ENCODE measurements around the gene FLCN.

FLCN gene

GRCh38 chr17:17166446-17166845 is 70.5 kb downstream of the FLCN start:
- no peak overlapping the region for H3K9ac ChIP-seq (ENCODE audit: low read length)
- no peak overlapping the region for H3K27ac ChIP-seq (ENCODE audit: low read depth, low read length)
- H3K79me2 ChIP-seq (ENCODE audit: insufficient read depth, low read length): no peaks in the 10 kb centered on the region
- H2AFZ ChIP-seq (ENCODE audit: low read depth, low read length, severe bottlenecking): no peak overlapping the region
- H3F3A ChIP-seq (ENCODE audit: insufficient read depth): no peaks in the 10 kb centered on the region
- H3K4me3 ChIP-seq (ENCODE audit: insufficient read depth, low read length, poor library complexity, severe bottlenecking): no peak overlapping the region
- no peaks in the 10 kb centered on the region for H3K9me2 ChIP-seq (replicated peaks; ENCODE audit: insufficient read depth, low read length)
- H3K36me3 ChIP-seq (ENCODE audit: low read length): no peaks in the 10 kb centered on the region
- no peaks in the 10 kb centered on the region for H3K9me3 ChIP-seq (ENCODE audit: insufficient read depth, low read length)
- no peak for TF ChIP-seq CTCF (IDR thresholded peaks at IDR 0.05; ENCODE audit: insufficient read depth, low read length, poor library complexity, severe bottlenecking)
- TF ChIP-seq EZH2phosphoT487 (conservative IDR thresholded peaks at IDR 0.05; ENCODE audit: low read length): no peak
- H4K20me1 ChIP-seq (ENCODE audit: low read depth, low read length): no peaks in the 10 kb centered on the region
- H3K27me3 ChIP-seq (ENCODE audit: low read length): no peaks in the 10 kb centered on the region
- H3K4me2 ChIP-seq (ENCODE audit: low read depth, low read length, poor library complexity, severe bottlenecking): no peak overlapping the region

- Histone ChIP-seq H3K79me2 (ENCODE audit: insufficient read depth, low read length) (no peaks in the 10 kb centered on the region), H3K4me2 (ENCODE audit: low read depth, low read length, poor library complexity, severe bottlenecking) (no peak overlapping the region), H3K27me3 (ENCODE audit: low read length) (no peaks in the 10 kb centered on the region), H3K4me3 (ENCODE audit: insufficient read depth, low read length, poor library complexity, severe bottlenecking) (no peak overlapping the region), H3K9me3 (ENCODE audit: insufficient read depth, low read length) (no peaks in the 10 kb centered on the region), H3F3A (ENCODE audit: insufficient read depth) (no peaks in the 10 kb centered on the region), H3K36me3 (ENCODE audit: low read length) (no peaks in the 10 kb centered on the region), H3K27ac (ENCODE audit: low read depth, low read length) (no peak overlapping the region), H2AFZ (ENCODE audit: low read depth, low read length, severe bottlenecking) (no peak overlapping the region), H3K9ac (ENCODE audit: low read length) (no peak overlapping the region), H4K20me1 (ENCODE audit: low read depth, low read length) (no peaks in the 10 kb centered on the region), H3K9me2 (replicated peaks; ENCODE audit: insufficient read depth, low read length) (no peaks in the 10 kb centered on the region)
- no peak for TF ChIP-seq CTCF (IDR thresholded peaks at IDR 0.05; ENCODE audit: insufficient read depth, low read length, poor library complexity, severe bottlenecking)
- no peak for TF ChIP-seq EZH2phosphoT487 (conservative IDR thresholded peaks at IDR 0.05; ENCODE audit: low read length)
Measured at GRCh38 chr17:17165666-17166308, 71.2 kb downstream of the FLCN start.

- Histone ChIP-seq H3K4me3 (ENCODE audit: insufficient read depth, low read length, poor library complexity, severe bottlenecking) (no peak overlapping the region), H3K4me2 (ENCODE audit: low read depth, low read length, poor library complexity, severe bottlenecking) (no peak overlapping the region), H3K27me3 (ENCODE audit: low read length) (no peaks in the 10 kb centered on the region), H2AFZ (ENCODE audit: low read depth, low read length, severe bottlenecking) (no peak overlapping the region), H3K9ac (ENCODE audit: low read length) (no peak overlapping the region), H3K9me3 (ENCODE audit: insufficient read depth, low read length) (no peaks in the 10 kb centered on the region), H4K20me1 (ENCODE audit: low read depth, low read length) (no peaks in the 10 kb centered on the region), H3K79me2 (ENCODE audit: insufficient read depth, low read length) (no peaks in the 10 kb centered on the region), H3K27ac (ENCODE audit: low read depth, low read length) (no peak overlapping the region), H3F3A (ENCODE audit: insufficient read depth) (no peaks in the 10 kb centered on the region), H3K9me2 (replicated peaks; ENCODE audit: insufficient read depth, low read length) (no peaks in the 10 kb centered on the region), H3K36me3 (ENCODE audit: low read length) (no peaks in the 10 kb centered on the region)
- no peak for TF ChIP-seq CTCF (IDR thresholded peaks at IDR 0.05; ENCODE audit: insufficient read depth, low read length, poor library complexity, severe bottlenecking)
- no peak for TF ChIP-seq EZH2phosphoT487 (conservative IDR thresholded peaks at IDR 0.05; ENCODE audit: low read length)
Measured at GRCh38 chr17:17164676-17165075, 72.3 kb downstream of the FLCN start.
